ENCODE results near the gene SERPINE1. TPM values are rescaled to one million over a fixed set of nuclear protein-coding genes. Genes with fewer than 3 reads are reported as not detected.

Gene SERPINE1

DNA sequence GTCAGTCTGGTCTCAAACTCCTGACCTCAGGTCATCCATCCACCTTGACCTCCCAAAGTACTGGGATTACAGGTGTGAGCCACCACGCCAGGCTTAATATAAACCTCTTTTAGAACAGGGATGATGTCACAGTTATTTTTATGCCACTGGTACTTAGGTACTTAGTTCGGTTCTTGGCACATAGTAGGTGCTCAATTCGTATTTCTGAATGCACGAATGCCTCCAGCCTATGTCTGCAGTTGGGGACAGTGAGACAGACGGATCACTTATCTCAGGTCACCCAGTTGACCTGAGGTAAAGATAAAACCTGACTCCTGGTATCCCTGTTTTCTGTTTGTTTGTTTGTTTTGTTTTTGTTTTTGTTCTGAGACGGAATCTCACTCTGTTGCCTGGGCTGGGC lies 59.3 kb downstream of the SERPINE1 start:
- no peaks in the 10 kb centered on the region for H3K79me1 ChIP-seq (ENCODE audit: low read depth, low read length)
- H3K4me1 ChIP-seq (ENCODE audit: control insufficient read depth in 2 of 2, insufficient read depth in 1 of 2, low read depth in 1 of 2, low read length in 2 of 2): no peaks in the 10 kb centered on the region
- H4K91ac ChIP-seq (ENCODE audit: low read depth, low read length, poor library complexity): no peak overlapping the region
- no peak overlapping the region for H2BK120ac ChIP-seq (ENCODE audit: low read depth, low read length)
- WGBS, 2 donors (ENCODE audit: extremely low coverage in 2 of 2, insufficient read length in 2 of 2, insufficient replicate concordance in 1 of 2): no CpG with 5 or more reads among the region's 6 CpGs
- H2AFZ ChIP-seq (ENCODE audit: low read length): no peak overlapping the region
- no peak overlapping the region for H3K14ac ChIP-seq (ENCODE audit: low read length)
- no peak overlapping the region for H2BK12ac ChIP-seq (ENCODE audit: low read length)
- H3K4ac ChIP-seq (ENCODE audit: low read length): no peak overlapping the region
- H3K9ac ChIP-seq (ENCODE audit: low read depth, low read length, poor library complexity): no peak overlapping the region
- no peak overlapping the region for H2BK15ac ChIP-seq (ENCODE audit: low read length)
- no peaks in the 10 kb centered on the region for H3K36me3 ChIP-seq (replicated peaks in 1 of 2; ENCODE audit: control insufficient read depth in 2 of 2, insufficient read depth in 2 of 2, low read length in 2 of 2)
- no peaks in the 10 kb centered on the region for H3K9me3 ChIP-seq (replicated peaks in 1 of 2; ENCODE audit: control insufficient read depth in 2 of 2, insufficient read depth in 1 of 2, low read depth in 1 of 2, low read length in 2 of 2)
- H2AK5ac ChIP-seq (ENCODE audit: low read depth, low read length): no peak overlapping the region
- H3K27me3 ChIP-seq (ENCODE audit: control insufficient read depth in 3 of 3, insufficient read depth in 3 of 3, low read depth in 1 of 3, low read length in 3 of 3): peaks cover 0 to 3% (median 0%) of the 10 kb centered on the region in 3 experiments
- H3K4me2 ChIP-seq (ENCODE audit: insufficient read depth, low read length, poor library complexity, severe bottlenecking): no peak overlapping the region
- DNase-seq (ENCODE audit: low spot score): no peak
- H3K27ac ChIP-seq (replicated peaks; ENCODE audit: low read length): no peak overlapping the region
- H2BK5ac ChIP-seq (ENCODE audit: low read length): no peak overlapping the region
- H3K4me3 ChIP-seq (ENCODE audit: low read length in 2 of 2): no peak overlapping the region
- H4K8ac ChIP-seq (ENCODE audit: low read depth, low read length): no peak overlapping the region
- no peak overlapping the region for H3K18ac ChIP-seq (ENCODE audit: low read length)
- no peak overlapping the region for H3K23ac ChIP-seq (ENCODE audit: low read depth, low read length, poor library complexity)

DNA sequence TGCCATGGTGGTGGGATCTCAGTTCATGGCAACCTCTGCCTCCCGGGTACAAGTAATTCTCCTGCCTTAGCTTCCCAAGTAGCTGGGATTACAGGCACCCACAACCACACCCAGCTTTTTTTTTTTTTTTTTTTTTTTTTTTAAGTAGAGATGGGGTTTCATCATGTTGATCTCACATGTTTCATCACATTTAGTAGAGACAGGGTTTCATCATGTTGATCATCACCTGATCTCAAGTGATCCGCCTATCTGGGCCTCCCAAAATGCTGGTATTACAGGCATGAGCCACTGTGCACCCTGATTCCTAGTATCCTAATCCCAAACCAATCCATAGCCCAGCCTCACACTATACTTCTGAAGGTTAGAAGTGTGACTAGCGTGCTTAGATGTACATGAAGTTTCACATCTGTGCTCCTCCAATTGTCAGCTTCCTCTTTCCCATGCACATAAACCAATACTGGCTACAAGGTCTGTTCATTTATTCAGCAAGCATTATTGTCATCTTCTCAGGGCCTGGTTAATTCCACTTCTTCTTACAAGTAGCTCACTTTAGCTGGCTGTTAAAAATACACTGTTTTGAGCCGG lies 60.0 kb downstream of the SERPINE1 start:
- Histone ChIP-seq H3K27ac (replicated peaks; ENCODE audit: low read length) (no peak overlapping the region), H4K91ac (ENCODE audit: low read depth, low read length, poor library complexity) (no peak overlapping the region), H3K18ac (ENCODE audit: low read length) (no peak overlapping the region), H3K79me1 (ENCODE audit: low read depth, low read length) (no peaks in the 10 kb centered on the region), H3K36me3 (replicated peaks in 1 of 2; ENCODE audit: control insufficient read depth in 2 of 2, insufficient read depth in 2 of 2, low read length in 2 of 2) (no peaks in the 10 kb centered on the region), H3K4me2 (ENCODE audit: insufficient read depth, low read length, poor library complexity, severe bottlenecking) (no peak overlapping the region), H2AFZ (ENCODE audit: low read length) (no peak overlapping the region), H3K4ac (ENCODE audit: low read length) (no peak overlapping the region), H3K27me3 (ENCODE audit: control insufficient read depth in 3 of 3, insufficient read depth in 3 of 3, low read depth in 1 of 3, low read length in 3 of 3) (peaks cover 0 to 5% (median 0%) of the 10 kb centered on the region in 3 experiments), H2AK5ac (ENCODE audit: low read depth, low read length) (no peak overlapping the region), H4K8ac (ENCODE audit: low read depth, low read length) (no peak overlapping the region), H3K23ac (ENCODE audit: low read depth, low read length, poor library complexity) (no peak overlapping the region), H3K4me1 (ENCODE audit: control insufficient read depth in 2 of 2, insufficient read depth in 1 of 2, low read depth in 1 of 2, low read length in 2 of 2) (no peaks in the 10 kb centered on the region), H3K9ac (ENCODE audit: low read depth, low read length, poor library complexity) (no peak overlapping the region), H2BK120ac (ENCODE audit: low read depth, low read length) (no peak overlapping the region), H3K4me3 (ENCODE audit: low read length in 2 of 2) (no peak overlapping the region), H3K9me3 (replicated peaks in 1 of 2; ENCODE audit: control insufficient read depth in 2 of 2, insufficient read depth in 1 of 2, low read depth in 1 of 2, low read length in 2 of 2) (no peaks in the 10 kb centered on the region), H3K14ac (ENCODE audit: low read length) (no peak overlapping the region), H2BK15ac (ENCODE audit: low read length) (no peak overlapping the region), H2BK5ac (ENCODE audit: low read length) (no peak overlapping the region), H2BK12ac (ENCODE audit: low read length) (no peak overlapping the region)
- no peak for DNase-seq (ENCODE audit: low spot score)
- no CpG with 5 or more reads among the region's 4 CpGs for WGBS, 2 donors (ENCODE audit: extremely low coverage in 2 of 2, insufficient read length in 2 of 2, insufficient replicate concordance in 1 of 2)

Small RNAs within 50 kb of the gene (small RNA-seq; reads per million reads assigned to genes)
- gene MIR4653 (ENCODE audit: insufficient read depth): not detected

All from neuronal stem cell (in vitro differentiated cells).